ENCODE data around the gene HEG1.

HEG1 gene

DNA sequence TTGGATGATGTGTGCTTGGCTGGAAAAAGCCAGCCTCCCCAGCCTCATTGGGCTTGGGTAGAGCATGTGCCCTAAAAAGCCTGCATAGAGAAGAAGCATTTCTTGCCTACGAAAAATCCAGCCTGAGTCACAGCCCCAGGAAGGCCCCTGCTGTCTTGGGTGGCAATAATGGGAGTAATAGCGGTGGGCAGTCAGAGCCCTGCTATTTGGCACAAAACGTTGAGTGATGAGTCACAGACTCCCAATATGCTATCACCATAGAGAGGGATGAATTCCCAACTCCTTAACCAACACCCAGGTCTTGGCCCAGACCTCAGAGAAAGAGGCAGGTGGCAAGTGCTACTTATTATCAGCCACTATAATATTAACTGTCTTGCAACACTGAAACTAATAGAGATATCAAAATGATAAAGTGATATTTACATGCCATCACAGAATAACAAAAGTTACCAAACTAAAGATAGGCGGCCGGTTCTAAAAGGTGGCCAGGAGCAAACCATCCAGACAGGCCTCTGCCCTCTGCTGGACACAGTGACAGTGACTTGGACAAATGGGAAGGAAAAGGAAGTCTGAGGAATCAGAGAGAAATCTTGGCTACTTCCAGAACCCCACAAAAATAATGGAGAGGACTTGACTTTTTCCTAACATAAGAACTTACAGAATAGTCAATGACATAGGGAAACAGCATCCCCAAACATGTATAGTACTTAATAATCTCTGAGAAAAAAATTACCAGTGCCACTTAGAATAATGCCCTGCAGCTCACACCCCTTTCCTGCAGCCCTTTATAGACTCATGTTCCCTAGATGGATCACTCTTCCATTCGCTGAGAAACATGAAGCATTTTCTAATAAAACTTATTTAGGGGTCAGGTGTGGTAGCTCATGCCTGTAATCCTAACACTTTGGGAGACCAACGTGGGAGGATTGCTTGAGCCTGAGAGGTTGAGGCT lies 69.3 kb downstream of the HEG1 start:
- no peaks in the 10 kb centered on the region for H3K36me3 ChIP-seq (ENCODE audit: insufficient read depth, low read length)
- no peak overlapping the region for H3K9ac ChIP-seq (ENCODE audit: low read depth, low read length)
- peaks cover 12% of the 10 kb centered on the region for H3K4me1 ChIP-seq (ENCODE audit: insufficient read depth, low read length)
- no peaks in the 10 kb centered on the region for H3K9me3 ChIP-seq (ENCODE audit: control insufficient read depth, insufficient read depth, low read length)

DNA sequence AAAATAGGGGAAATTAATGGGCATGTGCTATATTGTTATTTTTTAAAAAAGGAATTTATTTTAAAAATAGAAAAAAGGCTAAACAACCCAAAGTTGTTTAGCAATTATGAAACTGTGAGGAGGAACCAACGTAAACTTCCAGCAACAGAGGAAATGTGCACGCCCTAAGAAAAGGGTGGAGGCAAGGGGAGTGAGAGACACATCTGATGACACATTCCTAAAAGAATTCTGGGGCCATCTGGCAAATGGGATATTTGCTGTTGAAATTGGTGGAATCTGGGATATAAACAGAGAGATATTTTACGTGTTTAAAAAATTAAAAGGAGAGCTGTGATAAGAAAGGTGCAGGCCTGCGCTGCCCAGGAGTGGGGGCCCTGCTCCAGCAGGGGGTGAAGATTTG lies 70.4 kb downstream of the HEG1 start:
- H3K4me1 ChIP-seq (ENCODE audit: insufficient read depth, low read length) = peaks cover 12% of the 10 kb centered on the region
- no peak overlapping the region for H3K9ac ChIP-seq (ENCODE audit: low read depth, low read length)
- H3K36me3 ChIP-seq (ENCODE audit: insufficient read depth, low read length) = no peaks in the 10 kb centered on the region
- H3K9me3 ChIP-seq (ENCODE audit: control insufficient read depth, insufficient read depth, low read length) = no peaks in the 10 kb centered on the region

DNA sequence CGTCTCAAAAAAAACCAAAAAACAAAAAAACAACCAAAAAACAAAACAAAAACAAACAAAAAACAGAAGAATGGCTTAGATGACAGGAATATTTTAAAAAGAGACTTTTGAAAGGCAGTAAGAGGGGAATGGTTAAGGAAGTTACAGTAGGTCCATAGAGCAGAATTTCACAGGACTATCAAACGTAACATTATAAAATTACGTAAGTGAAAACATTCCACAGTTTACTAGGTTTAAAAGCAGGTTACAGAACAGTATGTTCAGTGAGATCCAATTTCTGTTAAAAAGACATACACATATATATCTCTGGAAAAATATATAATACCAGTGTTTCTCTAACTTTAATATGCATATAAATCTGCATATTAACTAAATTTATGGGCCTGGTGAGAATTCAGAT lies 71.0 kb downstream of the HEG1 start:
- Histone ChIP-seq H3K36me3 (ENCODE audit: insufficient read depth, low read length) (no peaks in the 10 kb centered on the region), H3K9me3 (ENCODE audit: control insufficient read depth, insufficient read depth, low read length) (no peaks in the 10 kb centered on the region), H3K4me1 (ENCODE audit: insufficient read depth, low read length) (peaks cover 12% of the 10 kb centered on the region), H3K9ac (ENCODE audit: low read depth, low read length) (no peak overlapping the region)

GRCh38 chr3:124982855-124983254 lies 72.9 kb downstream of the HEG1 start:
- Histone ChIP-seq H3K4me1 (ENCODE audit: insufficient read depth, low read length) (peaks cover 12% of the 10 kb centered on the region), H3K36me3 (ENCODE audit: insufficient read depth, low read length) (no peaks in the 10 kb centered on the region), H3K9me3 (ENCODE audit: control insufficient read depth, insufficient read depth, low read length) (no peaks in the 10 kb centered on the region), H3K9ac (ENCODE audit: low read depth, low read length) (no peak overlapping the region)

DNA sequence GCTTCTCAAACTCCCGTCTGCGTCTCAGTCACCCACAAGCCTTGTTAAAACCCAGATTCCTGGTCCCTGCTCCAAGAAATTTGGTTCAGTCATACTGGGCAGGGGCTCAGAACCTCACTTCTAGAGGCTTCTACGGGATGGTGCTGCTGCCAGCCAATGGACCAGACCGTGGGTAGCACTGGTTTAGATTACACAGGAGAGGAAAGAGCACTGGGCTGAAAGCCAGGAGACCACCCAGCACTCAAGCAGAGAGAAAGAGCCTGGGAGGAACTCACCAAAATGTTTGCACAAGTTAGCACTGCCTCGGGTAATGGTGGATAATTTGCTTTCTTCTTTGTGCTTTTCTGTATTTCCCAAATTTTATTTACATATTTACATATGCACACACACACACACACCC lies 74.3 kb downstream of the HEG1 start:
- Histone ChIP-seq H3K4me1 (ENCODE audit: insufficient read depth, low read length) (peaks cover 12% of the 10 kb centered on the region), H3K36me3 (ENCODE audit: insufficient read depth, low read length) (no peaks in the 10 kb centered on the region), H3K9me3 (ENCODE audit: control insufficient read depth, insufficient read depth, low read length) (no peaks in the 10 kb centered on the region), H3K9ac (ENCODE audit: low read depth, low read length) (no peak overlapping the region)

DNA sequence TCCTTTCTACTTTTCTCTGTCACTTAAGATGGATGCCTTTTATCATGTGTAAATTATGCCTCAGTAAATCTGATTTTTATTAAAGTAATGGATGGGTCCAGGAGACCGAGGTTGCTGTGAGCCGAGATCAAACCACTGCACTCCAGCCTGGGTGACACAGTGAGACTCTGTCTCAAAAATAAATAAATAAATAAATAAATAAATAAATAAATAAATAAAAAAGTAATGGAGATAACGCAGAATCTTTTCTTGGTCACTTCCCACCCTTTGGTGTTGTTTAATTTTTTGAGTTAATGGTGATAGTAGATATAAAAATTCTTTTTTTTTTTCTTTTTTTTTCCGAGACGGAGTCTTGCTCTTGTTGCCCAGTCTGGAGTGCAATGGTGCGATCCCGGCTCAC lies 77.2 kb downstream of the HEG1 start:
- Histone ChIP-seq H3K36me3 (ENCODE audit: insufficient read depth, low read length) (no peaks in the 10 kb centered on the region), H3K4me1 (ENCODE audit: insufficient read depth, low read length) (no peaks in the 10 kb centered on the region; the same call in 1 of the 2 replicates), H3K9ac (ENCODE audit: low read depth, low read length) (no peak overlapping the region), H3K9me3 (ENCODE audit: control insufficient read depth, insufficient read depth, low read length) (no peaks in the 10 kb centered on the region)

- Histone ChIP-seq H3K9ac (ENCODE audit: low read depth, low read length) (no peak overlapping the region), H3K4me1 (ENCODE audit: insufficient read depth, low read length) (no peaks in the 10 kb centered on the region), H3K36me3 (ENCODE audit: insufficient read depth, low read length) (no peaks in the 10 kb centered on the region), H3K9me3 (ENCODE audit: control insufficient read depth, insufficient read depth, low read length) (no peaks in the 10 kb centered on the region)
Observed at GRCh38 chr3:124976383-124976782, 79.4 kb downstream of the HEG1 start.

DNA sequence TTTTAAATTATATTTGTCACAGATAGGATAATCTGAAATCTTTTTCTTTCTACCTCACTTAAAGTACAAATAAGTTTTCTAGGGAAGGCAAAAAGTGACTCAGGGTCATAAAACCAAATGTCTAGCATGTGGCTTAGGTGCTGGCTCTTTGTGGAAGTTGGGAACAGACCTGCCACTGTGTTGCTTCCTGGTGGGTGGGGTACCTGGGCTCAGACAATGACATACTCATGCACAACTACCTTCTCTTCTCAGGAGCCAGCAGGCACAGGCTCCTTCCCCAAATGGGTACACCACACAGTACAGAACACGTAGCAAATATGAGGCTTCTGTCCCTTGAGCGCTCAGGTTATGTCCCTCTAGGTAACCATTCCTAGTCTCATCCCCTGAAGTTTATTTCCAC lies 81.1 kb downstream of the HEG1 start:
- H3K36me3 ChIP-seq (ENCODE audit: insufficient read depth, low read length) = peaks cover 11% of the 10 kb centered on the region; the same call in 1 of the 2 replicates
- no peaks in the 10 kb centered on the region for H3K9me3 ChIP-seq (ENCODE audit: control insufficient read depth, insufficient read depth, low read length)
- no peak overlapping the region for H3K9ac ChIP-seq (ENCODE audit: low read depth, low read length)
- H3K4me1 ChIP-seq (ENCODE audit: insufficient read depth, low read length) = no peaks in the 10 kb centered on the region

DNA sequence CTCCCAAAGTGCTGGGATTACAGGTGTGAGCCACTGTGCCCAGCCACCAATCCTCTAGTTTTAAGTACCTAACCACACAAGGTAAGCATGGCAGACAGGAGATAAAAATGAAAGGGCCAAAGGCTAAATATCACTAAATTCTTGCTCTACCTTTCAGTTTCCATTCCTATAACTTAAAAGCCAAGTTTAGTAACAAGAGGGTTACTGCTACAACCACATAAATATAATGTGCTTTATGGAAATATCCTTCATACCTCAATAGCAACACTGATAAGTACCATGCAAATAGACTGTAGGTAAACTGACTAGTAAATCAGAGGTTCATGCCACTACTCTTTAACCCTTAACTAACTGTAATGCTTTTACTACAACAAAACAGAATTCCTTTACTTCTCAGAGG lies 82.5 kb downstream of the HEG1 start:
- Histone ChIP-seq H3K4me1 (ENCODE audit: insufficient read depth, low read length) (no peaks in the 10 kb centered on the region), H3K9ac (ENCODE audit: low read depth, low read length) (no peak overlapping the region), H3K9me3 (ENCODE audit: control insufficient read depth, insufficient read depth, low read length) (no peaks in the 10 kb centered on the region), H3K36me3 (ENCODE audit: insufficient read depth, low read length) (peaks cover 11% of the 10 kb centered on the region; the same call in 1 of the 2 replicates)

DNA sequence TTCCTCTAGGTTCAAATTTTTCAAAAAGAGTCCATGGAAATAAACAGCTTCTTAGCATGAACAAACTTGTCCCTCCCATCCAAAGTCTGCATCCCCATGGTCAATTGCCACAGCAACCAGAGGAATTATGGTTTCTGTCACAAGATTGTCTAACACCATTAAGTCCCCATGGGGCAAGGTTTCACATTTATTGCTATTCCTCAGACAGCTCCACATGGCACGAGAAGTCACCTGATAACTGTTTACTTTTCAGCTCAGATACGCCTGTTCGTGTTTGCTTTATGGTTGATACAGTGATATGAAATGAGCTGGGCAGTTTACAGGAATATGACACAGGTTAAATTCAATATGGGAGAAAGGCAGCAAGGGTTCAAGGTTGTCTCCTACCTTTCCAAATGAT lies 83.3 kb downstream of the HEG1 start:
- H3K9ac ChIP-seq (ENCODE audit: low read depth, low read length) = no peak overlapping the region
- H3K4me1 ChIP-seq (ENCODE audit: insufficient read depth, low read length) = no peaks in the 10 kb centered on the region
- peaks cover 11% of the 10 kb centered on the region; the same call in 1 of the 2 replicates for H3K36me3 ChIP-seq (ENCODE audit: insufficient read depth, low read length)
- H3K9me3 ChIP-seq (ENCODE audit: control insufficient read depth, insufficient read depth, low read length) = no peaks in the 10 kb centered on the region

DNA sequence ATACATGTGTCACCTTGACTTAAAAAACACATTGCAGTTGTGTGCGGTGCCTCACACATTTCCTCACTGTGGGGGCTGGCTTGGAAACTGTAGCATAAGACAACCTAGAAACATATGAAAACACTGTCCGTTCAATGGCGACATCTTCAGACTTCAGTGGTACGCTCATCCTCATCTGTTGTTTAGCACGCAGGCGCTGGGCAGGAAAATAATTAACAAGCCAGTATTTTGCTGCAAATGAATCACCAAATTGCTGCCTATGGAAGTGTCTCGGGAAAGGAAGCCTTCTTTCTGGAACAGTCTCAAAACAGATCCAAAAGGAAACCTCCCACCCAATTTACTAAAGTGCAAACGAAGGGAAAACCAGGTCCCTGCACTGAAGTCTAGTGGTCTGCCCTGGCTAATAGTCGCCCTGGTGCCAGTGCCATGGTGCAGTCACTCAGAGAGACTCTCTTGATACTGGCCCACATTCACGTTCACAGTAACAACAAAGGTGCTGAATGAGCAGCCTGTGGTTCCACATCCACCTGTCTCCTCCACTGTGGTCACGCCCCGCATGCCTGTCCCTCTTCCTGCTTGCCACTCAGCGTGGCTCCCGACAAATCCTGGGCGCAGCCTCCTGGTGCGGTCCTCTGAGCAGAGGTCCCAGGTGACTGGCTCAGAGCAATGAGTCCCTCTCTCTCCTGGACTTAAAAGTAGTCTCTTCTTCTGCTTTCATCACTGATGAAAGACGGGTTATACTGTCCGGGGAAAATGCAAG lies 85.7 kb downstream of the HEG1 start:
- no peaks in the 10 kb centered on the region for H3K9me3 ChIP-seq (ENCODE audit: control insufficient read depth, insufficient read depth, low read length)
- H3K4me1 ChIP-seq (ENCODE audit: insufficient read depth, low read length) = no peaks in the 10 kb centered on the region
- no peak overlapping the region for H3K9ac ChIP-seq (ENCODE audit: low read depth, low read length)
- H3K36me3 ChIP-seq (ENCODE audit: insufficient read depth, low read length) = peaks cover 11% of the 10 kb centered on the region; the same call in 1 of the 2 replicates

- H3K4me1 ChIP-seq (ENCODE audit: insufficient read depth, low read length) = no peaks in the 10 kb centered on the region
- no peaks in the 10 kb centered on the region for H3K9me3 ChIP-seq (ENCODE audit: control insufficient read depth, insufficient read depth, low read length)
- peaks cover 11% of the 10 kb centered on the region; the same call in 1 of the 2 replicates for H3K36me3 ChIP-seq (ENCODE audit: insufficient read depth, low read length)
- no peak overlapping the region for H3K9ac ChIP-seq (ENCODE audit: low read depth, low read length)
Observed at GRCh38 chr3:124969190-124969589, 86.6 kb downstream of the HEG1 start.

GRCh38 chr3:124967964-124968363 lies 87.8 kb downstream of the HEG1 start:
- Histone ChIP-seq H3K36me3 (ENCODE audit: insufficient read depth, low read length) (peaks cover 11% of the 10 kb centered on the region; the same call in 1 of the 2 replicates), H3K9ac (ENCODE audit: low read depth, low read length) (no peak overlapping the region), H3K4me1 (ENCODE audit: insufficient read depth, low read length) (no peaks in the 10 kb centered on the region), H3K9me3 (ENCODE audit: control insufficient read depth, insufficient read depth, low read length) (no peaks in the 10 kb centered on the region; the same call in 1 of the 2 replicates)

- Histone ChIP-seq H3K4me1 (ENCODE audit: insufficient read depth, low read length) (no peaks in the 10 kb centered on the region), H3K9ac (ENCODE audit: low read depth, low read length) (no peak overlapping the region), H3K9me3 (ENCODE audit: control insufficient read depth, insufficient read depth, low read length) (no peaks in the 10 kb centered on the region; the same call in 1 of the 2 replicates), H3K36me3 (ENCODE audit: insufficient read depth, low read length) (peaks cover 11% of the 10 kb centered on the region; the same call in 1 of the 2 replicates)
Observed at GRCh38 chr3:124966521-124967445, 89.0 kb downstream of the HEG1 start.

All from ES-I3 (cell line).